ENCODE measurements around the gene TENM4.
A peak's percentile ranks its signal among the peaks of the same experiment; 100 is the strongest.

Gene TENM4

DNA sequence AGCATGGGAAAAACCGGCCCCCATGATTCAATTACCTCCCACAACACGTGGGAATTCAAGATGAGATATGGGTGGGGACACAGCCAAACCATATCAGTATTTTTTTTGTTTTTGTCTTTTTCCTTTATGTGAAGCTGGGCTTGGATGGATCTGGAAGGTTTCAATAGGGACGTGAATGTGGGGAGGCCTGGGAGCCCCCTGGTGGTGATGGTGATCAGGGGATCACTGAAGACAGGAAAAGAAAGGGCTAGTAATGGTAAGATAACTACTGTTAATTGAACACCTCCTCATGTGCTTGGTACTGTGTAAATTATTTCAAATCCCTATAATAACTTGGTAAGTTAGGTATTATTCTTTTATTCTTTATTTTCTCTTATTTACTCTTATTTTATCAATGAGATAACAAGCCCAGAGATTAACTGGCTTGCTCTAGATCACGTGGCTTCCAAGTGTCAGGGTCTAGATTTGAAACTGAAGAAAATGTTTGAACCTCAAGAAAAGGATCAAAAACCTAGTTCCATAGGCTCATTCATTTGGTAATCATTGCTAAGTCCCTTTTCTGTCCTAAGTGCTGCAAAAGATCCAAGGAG lies 364.2 kb downstream of the TENM4 start:
- no peak for DNase-seq

DNA sequence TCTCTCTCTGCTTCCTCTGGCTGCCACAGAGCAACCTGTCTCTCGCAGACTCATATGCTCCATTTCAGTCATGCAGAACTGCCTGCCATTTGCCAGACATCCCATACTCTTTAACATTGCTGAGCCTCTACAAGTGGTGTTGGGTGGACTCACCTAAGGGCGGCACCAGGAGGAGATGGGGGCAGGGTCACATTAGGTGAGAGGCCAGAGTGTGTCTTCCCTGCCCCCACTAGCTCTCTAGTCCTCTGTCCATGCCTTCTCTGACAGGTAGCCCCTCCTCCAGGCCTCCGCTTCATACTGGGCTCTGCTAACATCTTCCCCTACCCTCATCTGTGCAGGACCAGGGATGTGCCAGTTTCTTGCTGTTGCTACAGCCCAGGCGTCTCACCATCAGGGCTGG lies 366.3 kb downstream of the TENM4 start:
- DNase-seq: no peak

DNA sequence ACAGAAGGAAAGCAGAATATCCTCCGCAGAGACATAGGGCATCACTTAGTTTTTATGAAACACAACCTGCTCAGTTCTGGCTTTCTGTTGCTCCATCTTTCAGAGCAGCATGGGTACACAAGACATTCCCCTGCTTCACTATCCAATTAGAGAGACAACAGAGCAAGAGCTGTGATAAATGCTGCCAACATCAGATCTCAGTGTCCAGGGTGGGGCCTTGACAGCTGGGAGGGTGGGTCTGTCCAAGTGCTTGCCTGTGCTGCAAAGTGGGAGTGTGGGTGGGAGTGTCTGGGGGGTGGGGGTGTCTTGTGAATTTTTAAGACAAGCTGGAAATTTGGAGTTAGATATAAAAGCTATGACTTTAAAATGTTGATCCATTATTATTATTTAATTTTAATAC lies 369.6 kb downstream of the TENM4 start:
- no peak for DNase-seq

DNA sequence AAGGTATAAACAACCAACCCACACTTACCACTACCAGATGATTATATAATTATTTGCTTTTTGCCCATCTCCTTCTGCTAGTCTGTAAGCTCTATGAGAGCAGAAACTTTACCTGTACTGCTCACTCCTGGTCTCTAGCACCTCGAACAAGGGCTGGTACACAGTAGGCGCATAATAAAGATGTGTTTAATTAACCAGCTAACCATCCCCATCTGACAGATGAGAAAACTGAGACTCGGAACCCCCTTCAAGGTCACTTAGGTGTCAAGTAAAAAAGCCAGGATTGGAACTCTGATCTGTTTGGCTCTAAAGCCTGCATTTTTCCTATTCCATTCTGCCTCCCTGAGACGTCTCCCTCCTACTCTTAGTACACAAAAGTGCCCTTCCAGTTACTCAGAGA lies 370.3 kb downstream of the TENM4 start:
- DNase-seq: no peak

DNA sequence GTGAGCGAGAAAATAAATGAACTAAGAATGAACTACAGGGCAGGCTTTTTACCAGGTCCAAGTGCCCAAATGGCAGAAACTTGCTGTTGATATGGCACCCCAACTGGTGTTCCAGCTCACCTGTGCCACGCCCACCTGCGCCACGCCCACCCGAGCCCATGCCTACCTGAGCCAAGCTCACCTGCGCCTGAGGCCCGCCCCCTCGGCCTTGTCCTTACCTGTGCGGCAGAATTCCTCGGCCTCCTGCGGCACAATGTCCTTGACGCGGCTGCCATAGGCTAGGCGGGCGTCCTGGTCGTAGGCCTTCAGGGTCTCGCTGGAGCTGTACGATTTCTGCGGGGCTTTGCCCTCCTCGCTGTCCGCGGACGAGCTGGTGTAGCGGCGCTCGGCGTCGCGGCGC lies 371.3 kb downstream of the TENM4 start:
- no peak for DNase-seq

DNA sequence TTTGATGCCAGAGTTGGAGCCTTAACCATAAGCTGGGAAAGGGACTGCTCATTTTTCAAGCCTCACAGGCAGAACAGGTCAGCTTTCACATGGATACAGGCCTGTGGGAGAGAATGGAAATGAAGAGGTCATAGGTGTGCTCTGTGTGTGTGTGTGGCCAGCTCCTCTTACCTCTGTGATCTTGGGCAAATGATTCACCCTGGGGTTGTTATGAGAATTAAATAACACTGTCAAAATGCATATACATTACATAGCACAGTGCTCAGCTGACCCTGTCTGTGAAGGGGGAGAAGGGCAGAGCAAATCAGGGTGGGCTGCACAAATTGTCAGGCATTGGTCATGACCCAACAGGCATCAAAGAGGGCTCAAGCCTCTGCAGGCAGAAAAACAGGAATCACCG lies 372.5 kb downstream of the TENM4 start:
- no peak for DNase-seq

DNA sequence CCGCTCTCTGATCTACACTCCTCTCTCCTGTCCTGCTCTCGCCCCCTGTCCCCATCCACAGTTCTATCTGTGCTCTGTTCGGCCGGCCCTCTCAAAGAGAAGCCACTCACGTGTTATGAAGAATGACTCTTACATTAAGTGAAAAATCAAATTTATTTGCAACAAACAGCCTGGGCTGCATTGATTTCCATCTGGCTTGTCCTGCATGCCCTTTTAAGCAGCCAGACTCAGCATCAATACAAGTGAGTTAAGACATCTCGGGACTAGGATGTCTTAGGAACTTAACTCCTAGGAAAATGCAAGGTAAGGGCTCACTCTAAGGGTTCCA lies 373.5 kb downstream of the TENM4 start:
- no peak for DNase-seq

DNA sequence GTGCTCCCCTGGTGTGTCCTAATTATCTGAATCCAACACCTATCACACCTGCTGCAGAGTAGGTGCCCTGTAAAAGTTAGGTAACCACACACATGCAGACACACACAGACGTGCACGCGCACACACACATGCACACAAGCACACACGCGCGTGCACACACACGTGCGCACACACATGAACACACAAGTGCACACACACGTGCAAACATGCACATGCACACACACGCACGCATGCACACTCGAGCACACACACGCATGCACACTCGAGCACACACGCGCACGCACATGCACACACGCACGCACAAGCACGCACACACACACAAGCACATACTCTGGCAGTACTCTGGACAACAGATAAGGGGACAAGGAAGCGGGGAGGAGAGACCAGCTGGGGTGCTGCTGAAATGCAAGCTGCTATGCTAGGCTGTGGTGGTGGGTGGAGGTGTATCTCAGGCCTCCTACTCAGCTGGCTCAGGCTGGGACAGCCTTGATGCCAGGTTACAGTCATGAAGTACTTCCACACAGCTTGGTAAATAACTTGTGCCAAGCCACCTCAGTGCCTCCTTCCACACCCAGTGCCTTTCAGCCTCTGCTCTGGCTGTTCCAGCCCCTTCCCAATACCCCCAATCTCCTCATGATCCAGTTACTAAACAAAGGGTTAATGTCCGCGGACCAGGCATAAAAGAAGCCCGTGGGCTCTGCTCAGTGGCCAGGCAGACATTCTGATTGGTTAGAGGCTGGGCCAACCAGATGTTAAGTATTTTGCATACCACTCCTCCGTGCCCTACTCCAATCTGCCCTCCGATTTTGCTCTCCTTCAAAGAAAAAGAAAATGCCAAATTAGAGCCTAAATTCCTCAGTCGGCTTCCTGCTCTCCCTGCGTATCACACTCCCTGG lies 374.1 kb downstream of the TENM4 start:
- no peak for DNase-seq

DNA sequence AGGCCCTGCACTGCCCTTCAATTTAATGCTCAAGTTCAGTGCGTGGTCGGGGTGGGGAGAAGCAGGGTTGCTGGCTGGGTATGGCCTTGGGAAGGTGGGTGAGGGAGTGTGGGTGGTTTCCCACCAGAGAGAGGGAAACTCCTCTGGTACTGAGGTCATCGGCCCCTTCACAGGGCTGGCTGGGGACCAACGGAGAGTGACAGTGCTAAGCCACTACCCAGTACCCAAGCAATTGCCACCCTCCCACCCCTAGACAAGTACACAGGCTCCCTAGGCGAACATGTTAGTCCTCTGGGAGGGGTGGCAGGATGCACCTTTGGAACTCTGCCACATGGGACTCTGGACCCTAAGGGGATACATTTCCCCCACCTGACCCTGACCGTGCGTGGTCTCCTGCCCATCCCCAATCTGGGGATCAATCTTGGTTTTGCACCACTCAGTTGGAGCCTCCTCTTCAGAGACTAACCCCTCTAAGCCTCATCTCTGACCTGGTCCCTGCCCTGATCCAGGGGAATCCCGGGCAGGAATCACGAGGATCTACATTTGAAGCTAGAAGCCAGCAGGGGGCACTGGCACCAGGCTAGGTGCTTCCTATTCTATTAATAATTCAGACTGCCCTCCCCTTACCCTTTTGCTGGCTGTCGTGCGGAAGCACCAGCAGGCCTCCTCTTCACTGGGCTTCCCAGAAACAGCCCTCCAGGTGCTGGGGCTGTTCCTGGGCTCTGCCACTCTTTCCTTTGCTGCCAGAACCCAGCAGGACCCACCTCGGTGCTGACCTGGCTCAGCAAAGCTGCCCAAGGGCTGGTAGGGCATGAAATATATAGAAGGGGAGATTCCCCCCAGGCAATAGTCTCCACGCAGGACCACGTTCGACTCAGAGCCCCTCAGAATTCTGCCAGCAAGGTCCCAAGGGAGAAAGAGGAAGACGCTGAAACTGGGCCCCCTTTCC lies 377.7 kb downstream of the TENM4 start:
- DNase-seq: no peak

DNA sequence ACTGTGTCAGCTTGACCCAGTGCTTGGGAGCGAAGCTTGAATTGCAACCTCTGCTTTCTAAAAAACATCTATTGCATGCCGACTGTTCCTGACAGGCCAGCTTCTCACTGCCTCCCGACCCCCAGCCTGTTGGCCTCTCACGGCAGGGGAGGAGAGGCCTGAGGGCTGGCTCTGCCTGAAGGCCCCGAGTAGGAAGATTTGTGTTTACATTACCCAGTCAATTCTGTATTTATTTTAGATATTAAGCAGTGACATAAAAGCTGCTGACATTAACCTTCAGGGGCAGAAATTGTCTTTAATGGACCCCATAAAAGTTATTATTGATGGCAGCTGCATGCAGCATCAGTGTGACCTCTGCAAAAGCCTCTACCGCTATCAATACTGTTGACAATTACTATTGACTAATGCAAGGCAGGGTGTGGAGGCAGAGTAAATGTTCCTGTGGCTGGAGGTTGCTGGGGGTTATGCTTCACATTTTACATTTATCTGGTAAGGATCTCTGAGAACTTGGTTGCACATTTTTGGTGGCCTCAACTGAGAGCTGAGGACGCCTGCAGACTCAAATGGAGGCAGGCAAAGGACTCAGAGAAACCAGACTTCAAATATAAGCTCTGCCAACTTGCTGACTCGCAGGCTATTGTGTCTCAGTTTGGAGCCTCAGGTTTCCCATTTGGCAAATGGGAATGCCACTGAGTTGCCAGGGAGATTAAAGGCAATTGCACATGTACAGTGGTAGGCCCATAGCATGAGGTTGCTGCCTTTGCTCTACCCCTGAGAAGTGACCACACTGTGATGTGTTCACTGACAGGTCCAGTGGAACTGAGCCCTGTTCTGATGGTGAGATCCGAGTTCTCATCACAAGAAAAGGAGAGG lies 380.5 kb downstream of the TENM4 start:
- DNase-seq: no peak

DNA sequence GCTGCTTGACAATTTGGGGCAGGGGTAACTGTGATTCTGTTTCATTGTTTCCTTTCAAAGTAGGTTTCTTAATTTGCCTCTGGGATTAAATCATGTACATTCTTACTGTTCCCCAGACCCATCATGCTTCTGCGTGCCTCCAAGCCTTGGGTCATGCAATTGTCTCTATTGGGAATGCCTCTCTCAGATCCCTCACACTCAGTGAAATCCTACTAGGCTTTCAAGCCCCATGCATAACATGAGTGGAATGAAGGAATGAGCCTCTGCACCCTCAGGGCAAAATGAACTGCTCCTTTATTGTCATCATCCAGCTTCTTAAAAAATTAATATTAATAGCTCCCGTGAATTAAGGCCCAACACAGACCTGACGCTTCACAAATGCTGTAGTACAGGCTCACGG lies 381.7 kb downstream of the TENM4 start:
- DNase-seq: no peak

DNA sequence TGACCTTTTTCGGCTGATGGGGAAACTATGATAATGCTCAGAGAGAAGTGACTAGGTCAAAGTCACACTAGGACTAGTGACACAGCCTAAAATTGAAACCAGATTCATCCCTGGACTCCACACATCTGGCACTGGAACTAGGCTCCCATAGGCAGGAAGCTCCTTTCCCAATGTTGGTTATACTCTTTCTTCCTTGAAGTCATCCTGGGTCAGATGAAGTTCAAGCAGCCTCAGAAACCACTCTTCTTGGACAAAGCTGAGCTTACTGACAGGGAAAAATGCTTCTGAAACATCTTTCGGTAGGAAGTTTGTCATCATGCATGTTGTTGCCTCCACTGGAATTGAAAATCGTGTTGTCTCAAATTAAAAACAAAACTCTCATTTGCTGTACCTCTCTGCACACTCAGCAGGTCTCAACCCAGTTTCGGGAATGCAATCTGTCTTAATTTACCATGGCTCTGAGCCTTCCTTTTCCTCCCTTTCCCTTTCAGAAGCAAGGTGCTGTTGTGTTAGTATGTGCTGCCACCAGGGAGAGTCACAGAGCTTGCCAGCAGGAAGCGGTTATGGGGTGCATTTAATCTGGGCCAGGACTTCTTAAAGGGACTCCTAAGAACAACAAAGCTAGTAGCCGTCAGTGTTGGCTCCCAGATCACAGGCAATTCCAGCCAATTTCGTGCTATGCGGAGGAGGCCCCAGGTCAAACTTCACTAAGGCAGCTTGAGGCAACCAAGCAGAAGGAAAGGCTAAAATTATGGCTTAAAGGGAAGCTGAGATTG lies 384.8 kb downstream of the TENM4 start:
- DNase-seq: no peak

DNA sequence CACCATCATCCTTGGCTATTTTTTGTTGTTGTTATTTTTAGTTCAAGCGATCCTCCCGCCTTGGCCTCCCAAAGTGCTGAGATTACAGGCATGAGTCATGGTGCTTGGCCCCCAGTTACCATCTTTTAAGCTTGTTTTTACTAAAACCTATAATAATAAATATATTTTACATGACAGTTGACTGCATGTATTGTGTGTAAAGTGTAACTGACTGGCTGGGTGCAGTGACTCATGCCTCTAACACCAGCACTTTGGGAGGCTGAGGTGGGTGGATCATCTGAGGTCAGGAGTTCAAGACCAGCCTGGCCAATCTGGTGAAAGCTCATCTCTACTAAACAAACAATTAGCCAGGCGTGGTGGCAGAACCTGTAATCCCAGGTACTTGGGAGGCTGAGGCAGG lies 386.2 kb downstream of the TENM4 start:
- DNase-seq: no peak

DNA sequence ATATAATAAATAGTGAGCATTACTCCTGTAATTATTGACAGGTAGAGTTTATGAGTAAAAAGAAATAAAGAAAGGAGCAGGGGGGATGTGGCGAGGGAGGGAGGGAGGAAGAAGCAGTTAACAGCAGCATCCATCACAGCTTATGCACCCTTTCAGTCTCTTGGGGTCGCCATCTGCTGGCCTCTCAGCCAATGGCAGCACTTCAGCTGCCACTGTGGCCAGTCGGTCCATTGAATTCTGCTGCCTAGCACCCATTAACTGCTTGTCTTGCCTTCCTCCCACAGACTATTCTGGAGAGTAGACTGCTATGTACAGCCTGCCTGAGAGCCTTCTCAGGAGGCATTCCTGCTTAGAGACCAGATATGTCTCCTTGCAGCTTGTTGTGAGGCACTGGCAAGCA lies 388.3 kb downstream of the TENM4 start:
- no peak for DNase-seq

DNA sequence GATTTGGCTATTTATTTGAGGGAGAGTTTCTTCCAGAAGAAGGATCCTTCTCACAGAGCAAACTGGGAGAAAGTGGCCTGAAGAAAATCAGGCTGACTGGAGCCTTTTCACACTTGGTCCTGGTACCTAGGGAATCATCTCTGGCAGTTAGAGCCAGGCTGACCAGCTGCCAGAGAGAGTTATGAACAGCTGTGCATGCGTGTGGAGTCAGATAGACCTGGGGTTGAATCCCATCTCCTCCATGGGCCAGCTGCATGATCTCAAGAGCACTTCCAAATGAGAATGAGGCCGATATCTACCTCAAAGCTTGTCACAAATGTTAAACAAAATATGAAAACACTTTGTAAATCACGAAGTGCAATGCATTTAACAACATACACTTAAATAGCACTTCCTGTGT lies 390.0 kb downstream of the TENM4 start:
- peak; percentile 12 for DNase-seq

DNA sequence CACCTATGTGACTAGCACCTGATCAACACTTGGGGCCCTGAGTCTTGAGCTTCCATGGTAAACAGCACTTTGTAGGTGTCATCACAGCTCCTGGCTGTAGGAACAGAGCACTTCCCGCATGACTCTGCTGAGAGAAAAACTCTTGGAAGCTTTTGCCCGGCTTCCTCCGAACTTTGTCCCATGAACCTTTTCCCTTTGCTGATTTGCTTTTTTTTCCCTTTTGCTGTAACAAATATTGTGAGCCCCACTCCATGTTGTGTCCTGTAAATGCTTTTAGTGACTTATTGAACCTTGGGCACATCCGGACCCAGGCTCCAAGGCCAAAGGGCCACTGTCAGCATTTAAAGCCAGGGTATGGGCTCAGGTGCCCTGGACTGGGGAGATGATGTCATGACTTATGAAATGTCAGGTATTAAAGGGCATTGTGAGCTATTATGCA lies 391.1 kb downstream of the TENM4 start:
- DNase-seq: no peak

DNA sequence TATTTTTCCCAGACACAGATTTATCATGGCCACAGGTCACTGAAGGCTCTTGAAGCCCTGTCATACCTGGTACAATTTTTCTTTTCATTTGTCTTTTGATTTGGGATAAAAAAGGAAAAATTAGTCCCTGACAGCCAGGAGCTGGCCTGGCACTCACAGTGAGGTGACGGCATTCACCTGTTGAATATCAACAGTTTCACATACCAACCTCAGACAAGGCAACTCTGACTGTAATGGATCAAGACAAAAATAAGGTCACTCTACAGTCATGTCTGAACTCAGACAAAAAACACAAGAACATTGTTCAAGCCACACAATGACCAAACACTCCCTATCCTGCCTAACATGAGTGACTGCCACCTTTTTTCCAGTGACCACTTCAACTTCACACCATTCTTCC lies 392.9 kb downstream of the TENM4 start:
- no peak for DNase-seq

DNA sequence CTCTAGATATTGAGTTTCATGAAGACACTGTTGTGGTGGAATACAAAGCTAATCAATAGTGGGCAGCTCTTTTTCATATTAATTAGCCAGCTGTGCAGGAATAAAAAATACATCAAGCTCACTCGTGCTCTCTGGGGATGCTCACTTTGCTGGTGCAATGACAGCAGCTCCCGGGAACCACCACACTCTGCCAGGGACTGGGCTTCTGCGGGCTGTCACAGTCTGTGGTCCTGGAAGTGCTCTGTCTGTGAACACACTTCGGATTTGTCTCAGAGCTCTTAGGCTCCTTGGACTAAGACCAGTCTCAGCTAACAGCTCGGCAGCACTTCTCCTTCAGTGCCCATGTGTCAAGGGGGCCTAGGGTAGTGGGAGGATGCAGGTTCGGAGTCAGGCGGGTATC lies 393.5 kb downstream of the TENM4 start:
- DNase-seq: no peak

DNA sequence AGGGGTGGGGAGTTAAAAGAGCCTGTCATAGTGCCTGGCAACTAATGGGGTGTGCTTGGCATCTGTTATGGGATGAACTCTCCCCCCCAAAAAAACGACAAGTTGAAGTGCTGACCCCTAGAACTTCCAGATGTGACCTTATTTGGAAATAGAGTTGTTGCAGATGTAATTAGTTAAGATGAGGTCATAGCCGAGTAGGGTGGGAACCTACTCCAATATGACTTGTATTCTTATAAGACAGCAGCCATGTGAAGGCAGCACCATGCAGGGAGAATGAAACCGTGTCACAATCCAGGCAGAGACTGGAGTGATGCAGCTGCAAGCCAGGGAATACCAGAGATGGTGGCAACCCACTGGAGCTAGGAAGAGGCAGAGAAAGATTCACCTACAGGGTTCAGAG lies 394.5 kb downstream of the TENM4 start:
- no peak for DNase-seq

DNA sequence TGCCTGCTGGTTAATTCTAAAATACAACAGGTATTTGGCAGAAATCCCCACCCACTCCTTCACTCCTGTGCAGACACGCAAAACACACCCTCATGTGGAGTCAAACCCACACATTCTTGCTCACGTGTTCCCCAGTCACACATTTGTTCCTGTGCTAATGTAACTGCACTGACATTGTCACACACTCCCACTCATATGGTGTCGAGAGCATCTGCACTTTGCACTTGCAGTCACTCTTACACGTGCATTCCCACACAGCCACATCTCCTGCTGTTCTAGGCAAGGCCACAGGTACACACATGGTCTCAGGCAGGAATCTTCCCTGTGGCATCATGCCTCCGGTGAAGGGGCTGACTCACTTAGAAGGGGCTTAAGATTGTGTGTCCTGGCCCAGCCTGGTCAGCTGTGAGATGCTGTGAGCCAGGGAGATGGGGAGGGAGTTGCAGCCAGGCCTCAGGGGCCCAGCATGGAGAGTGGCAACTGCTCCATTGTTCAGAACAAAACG lies 395.0 kb downstream of the TENM4 start:
- no peak for DNase-seq

DNA sequence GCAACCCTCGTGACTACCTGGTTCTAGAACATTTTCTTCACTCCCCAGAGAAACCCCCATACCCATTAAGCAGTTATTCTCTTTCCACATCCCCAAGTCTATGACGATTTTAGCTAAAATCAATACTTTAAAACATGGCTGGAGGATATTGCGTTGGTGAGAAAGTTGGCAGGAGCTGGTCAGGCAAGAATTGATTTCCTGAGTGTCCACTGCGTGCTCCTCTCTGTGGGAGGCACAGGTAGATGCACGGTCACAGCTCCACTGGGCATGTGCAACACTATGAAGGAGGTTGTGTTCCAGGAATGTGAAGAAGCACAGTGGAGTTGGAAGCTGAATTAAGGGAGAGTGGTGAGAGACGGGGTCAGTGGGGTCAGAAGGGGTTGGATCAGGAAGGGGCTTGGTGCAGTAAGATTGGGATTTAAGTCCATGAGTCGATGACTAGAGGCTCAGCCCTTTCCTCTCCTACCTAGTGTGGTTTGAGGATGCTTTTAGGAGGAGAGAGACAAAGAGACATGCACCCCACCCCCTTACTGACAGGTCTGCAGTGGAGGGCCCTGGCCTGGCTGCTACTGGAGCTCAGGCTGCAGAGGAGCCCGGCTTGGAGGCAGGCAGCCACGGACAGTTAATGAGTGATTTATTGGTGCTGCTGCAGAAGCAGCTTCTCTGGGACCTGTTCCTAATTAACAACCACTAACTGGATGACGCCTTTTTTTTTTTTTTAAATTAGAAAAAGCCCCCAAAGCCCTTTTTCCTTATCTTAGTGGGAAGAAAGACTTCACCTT lies 395.6 kb downstream of the TENM4 start:
- DNase-seq: no peak

All from DMS79 (cell line).